Ovary (tissue), 3 donors: ENCODE measurements around the gene OSTF1.

ENCODE experiments used
- CTCF ChIP-seq, 3 donors: fragments of 450-650 bp in 2 of 3; fragments of 200-600 bp in 1 of 3; IDR thresholded peaks; one replicate each; pipeline versions ENCODE4 v1.5.1 to v1.8.0; 2016 to 2022; ENCODE audit warnings: antibody characterized with exemption in 3 of 3, mild to moderate bottlenecking in 1 of 3
- EP300 ChIP-seq: sonication (generic); formaldehyde crosslinking; IDR thresholded peaks from one replicate; pipeline ENCODE4 v1.6.1; 2017; ENCODE audit warnings: antibody characterized with exemption
- POLR2A ChIP-seq: fragments of 450-650 bp; IDR thresholded peaks from one replicate; pipeline ENCODE4 v1.6.1; 2017; ENCODE audit warnings: antibody characterized with exemption, mild to moderate bottlenecking, moderate library complexity
- donor health status: DM: no; HTN: no; CAD: no.

DNA sequence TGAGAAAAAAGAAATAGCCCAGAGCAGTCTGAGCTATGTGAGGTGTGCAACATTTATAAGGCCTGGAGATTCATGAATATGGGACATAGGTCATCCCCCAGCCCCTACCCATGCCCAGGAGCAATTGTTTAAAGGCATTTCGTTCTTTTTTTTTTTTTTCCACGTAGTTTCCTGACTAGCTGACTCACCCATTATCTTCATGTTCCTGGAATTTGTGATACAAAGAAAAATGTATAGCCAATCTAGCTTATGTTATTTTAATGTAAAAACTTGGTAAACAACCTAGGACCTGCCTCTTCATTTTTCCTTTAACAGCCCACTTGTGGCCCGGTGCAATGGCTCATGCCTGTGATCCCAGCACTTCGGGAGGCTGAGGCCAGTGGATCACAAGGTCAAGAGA, 81.3 kb downstream of the OSTF1 start:
- TF ChIP-seq CTCF (IDR thresholded peaks at IDR 0.05), result no peak
- TF ChIP-seq POLR2A, result no peak
- TF ChIP-seq EP300, result no peak
